NB4 (cell line): ENCODE data around the gene SERP1.

Experiments
- CTCF ChIP-seq: IDR thresholded peaks from one replicate; pipeline ENCODE4 v1.5.1; 2012; ENCODE audit warnings: low read depth, low read length
- MAX ChIP-seq: IDR thresholded peaks from 2 replicates; pipeline ENCODE4 v1.6.1; 2011; ENCODE audit warnings: low read depth, low read length
- MYC ChIP-seq: IDR thresholded peaks from 2 replicates; pipeline ENCODE4 v1.6.1; 2011; ENCODE audit warnings: low read depth, low read length
- POLR2A ChIP-seq: IDR thresholded peaks from 2 replicates; pipeline ENCODE4 v1.6.1; 2011; ENCODE audit warnings: mild to moderate bottlenecking; ENCODE audit not compliant: insufficient read length; ENCODE audit errors: extremely low read depth

GRCh38 chr3:150515210-150515609 lies 31.1 kb downstream of the SERP1 start:
- TF ChIP-seq CTCF (no peak), POLR2A (no peak), MAX (no peak), MYC (no peak)
